Prostate gland (tissue), 2 donors: ENCODE results near the gene PDE4D. TPM values are rescaled to one million over a fixed set of nuclear protein-coding genes. Genes with fewer than 3 reads are reported as not detected.
"Not testable (repeated sequence)": the region's sequence is repeated elsewhere in the genome, so short reads cannot be mapped to it uniquely, and the experiment has no call there.

ENCODE experiments used
- DNase-seq: peaks from one replicate; pipeline ENCODE4 v3.0.0-alpha.2; 2019; ENCODE audit warnings: low spot score
- H3K27ac ChIP-seq, 2 donors: fragments of 200-600 bp; sonication (generic); 2 replicates each; pipeline ENCODE4 v1.5.1; 2017 to 2019
- H3K27me3 ChIP-seq: fragments of 200-600 bp; sonication (generic); replicated peaks from 2 replicates; pipeline ENCODE4 v1.5.1; 2019; ENCODE audit not compliant: insufficient read depth
- H3K36me3 ChIP-seq, 2 donors: fragments of 200-600 bp; sonication (generic); 1 replicate in 1 of 2; 2 replicates in 1 of 2; pipeline versions ENCODE4 v1.5.1 to v1.8.1; 2017 to 2019
- H3K4me1 ChIP-seq: fragments of 200-600 bp; sonication (generic); replicated peaks from 2 replicates; pipeline ENCODE4 v1.5.1; 2019
- H3K4me3 ChIP-seq, 2 donors: fragments of 200-600 bp; sonication (generic); 2 replicates each; pipeline ENCODE4 v1.5.1; 2017 to 2019
- H3K9me3 ChIP-seq: fragments of 200-600 bp; sonication (generic); 2 replicates; pipeline ENCODE4 v1.5.1; 2017
- CTCF ChIP-seq, 4 experiments: fragments of 200-600 bp in 2 of 4; fragments of 450-650 bp in 2 of 4; sonication (generic) in 2 of 4; IDR thresholded peaks; 1 replicate in 3 of 4; 2 replicates in 1 of 4; pipeline ENCODE4 v1.5.1; 2016 to 2019; ENCODE audit warnings: antibody characterized with exemption in 4 of 4, mild to moderate bottlenecking in 2 of 4, moderate library complexity in 2 of 4
- POLR2A ChIP-seq: fragments of 450-650 bp; IDR thresholded peaks from one replicate; pipeline ENCODE4 v1.6.1; 2016; ENCODE audit warnings: antibody characterized with exemption, mild to moderate bottlenecking
- POLR2AphosphoS5 ChIP-seq: sonication (generic); formaldehyde crosslinking; IDR thresholded peaks from one replicate; pipeline ENCODE4 v1.6.1; 2017; ENCODE audit warnings: antibody characterized with exemption
- WGBS: methylation state at CpG from one replicate; pipeline ENCODE4 v1.1.5; 2018; 5-methylcytosine and 5-hydroxymethylcytosine counted together
- intact Hi-C: fragments of 100-400 bp; cut with DNase I; formaldehyde crosslinking; loops from one replicate; pipeline ENCODE4 v1.14.2; 2022
- total RNA-seq, 2 donors: library from RNA; depleted of rRNA; stranded (reverse); fragments of >200 nt; gene quantifications; one replicate each; pipeline ENCODE4 v1.1.0, GENCODE V29; 2016

The PDE4D gene
- total RNA-seq, 2 donors from 2014 or later: 64.2 to 75.6 TPM

GRCh38 chr5:58965677-58966414, 927.7 kb downstream of the PDE4D start:
- no peak for TF ChIP-seq POLR2AphosphoS5
- TF ChIP-seq POLR2A: no peak
- no peak for TF ChIP-seq CTCF (IDR thresholded peaks at IDR 0.05)
- Histone ChIP-seq H3K27ac (no peak overlapping the region), H3K4me1 (no peaks in the 10 kb centered on the region), H3K36me3 (no peaks in the 10 kb centered on the region), H3K4me3 (no peak overlapping the region), H3K9me3 (no peaks in the 10 kb centered on the region), H3K27me3 (no peaks in the 10 kb centered on the region)
- no peak for DNase-seq
- intact Hi-C loops: no loop called here
- 93% methylated on average over 9 of the region's 9 CpGs for WGBS

GRCh38 chr5:58963821-58964220, 929.7 kb downstream of the PDE4D start:
- TF ChIP-seq CTCF (IDR thresholded peaks at IDR 0.05) (no peak), POLR2A (no peak), POLR2AphosphoS5 (no peak)
- Histone ChIP-seq H3K27me3 (no peaks in the 10 kb centered on the region), H3K4me1 (no peaks in the 10 kb centered on the region), H3K27ac (no peak overlapping the region), H3K4me3 (no peak overlapping the region), H3K36me3 (no peaks in the 10 kb centered on the region), H3K9me3 (no peaks in the 10 kb centered on the region)
- no peak for DNase-seq
- WGBS: 90% methylated on average over 1 of the region's 1 CpG
- intact Hi-C loops: no loop called here

GRCh38 chr5:58963361-58963760, 930.2 kb downstream of the PDE4D start:
- no peak for DNase-seq
- H3K27ac ChIP-seq: no peak overlapping the region
- H3K4me1 ChIP-seq: no peaks in the 10 kb centered on the region
- no peak overlapping the region for H3K4me3 ChIP-seq
- no peaks in the 10 kb centered on the region for H3K9me3 ChIP-seq
- intact Hi-C loops: no loop called here
- no peaks in the 10 kb centered on the region for H3K27me3 ChIP-seq
- 66% methylated on average over 4 of the region's 4 CpGs for WGBS
- no peaks in the 10 kb centered on the region for H3K36me3 ChIP-seq
- TF ChIP-seq CTCF (IDR thresholded peaks at IDR 0.05) (no peak), POLR2A (no peak), POLR2AphosphoS5 (no peak)

- Histone ChIP-seq H3K4me1 (no peaks in the 10 kb centered on the region), H3K27me3 (no peaks in the 10 kb centered on the region), H3K36me3 (no peaks in the 10 kb centered on the region), H3K9me3 (no peaks in the 10 kb centered on the region), H3K27ac (no peak overlapping the region), H3K4me3 (no peak overlapping the region)
- intact Hi-C loops: no loop called here
- WGBS: 91% methylated on average over 3 of the region's 3 CpGs
- no peak for TF ChIP-seq POLR2A
- TF ChIP-seq POLR2AphosphoS5: no peak
- TF ChIP-seq CTCF (IDR thresholded peaks at IDR 0.05): no peak
- no peak for DNase-seq
Measured at GRCh38 chr5:58961631-58962280, 931.8 kb downstream of the PDE4D start.

- intact Hi-C loops: no loop called here
- no peak overlapping the region for H3K4me3 ChIP-seq
- no peak overlapping the region for H3K27ac ChIP-seq
- H3K4me1 ChIP-seq: no peaks in the 10 kb centered on the region
- no peak for DNase-seq
- H3K9me3 ChIP-seq: no peaks in the 10 kb centered on the region
- H3K36me3 ChIP-seq: no peaks in the 10 kb centered on the region
- TF ChIP-seq POLR2AphosphoS5: no peak
- no peak for TF ChIP-seq POLR2A
- TF ChIP-seq CTCF (IDR thresholded peaks at IDR 0.05): no peak
- no peaks in the 10 kb centered on the region for H3K27me3 ChIP-seq
- WGBS: 26% methylated on average over 2 of the region's 3 CpGs
Measured at GRCh38 chr5:58958701-58959100, 934.8 kb downstream of the PDE4D start.

GRCh38 chr5:58953218-58953617, 940.3 kb downstream of the PDE4D start:
- H3K27ac ChIP-seq, H3K9me3 ChIP-seq, H3K36me3 ChIP-seq, H3K4me3 ChIP-seq, DNase-seq, intact Hi-C loops, H3K4me1 ChIP-seq, H3K27me3 ChIP-seq: not testable (repeated sequence)
- WGBS: 81% methylated on average over 2 of the region's 2 CpGs
